HG03060 (cell line): ENCODE results near the gene IVL.

Source experiments
- ATAC-seq: cut with Tn5 transposase; IDR thresholded peaks from one replicate; pipeline ENCODE4 v1.9.1; 2021; ENCODE audit warnings: low read depth, moderate number of reproducible peaks; ENCODE audit not compliant: unreplicated experiment

IVL gene

DNA sequence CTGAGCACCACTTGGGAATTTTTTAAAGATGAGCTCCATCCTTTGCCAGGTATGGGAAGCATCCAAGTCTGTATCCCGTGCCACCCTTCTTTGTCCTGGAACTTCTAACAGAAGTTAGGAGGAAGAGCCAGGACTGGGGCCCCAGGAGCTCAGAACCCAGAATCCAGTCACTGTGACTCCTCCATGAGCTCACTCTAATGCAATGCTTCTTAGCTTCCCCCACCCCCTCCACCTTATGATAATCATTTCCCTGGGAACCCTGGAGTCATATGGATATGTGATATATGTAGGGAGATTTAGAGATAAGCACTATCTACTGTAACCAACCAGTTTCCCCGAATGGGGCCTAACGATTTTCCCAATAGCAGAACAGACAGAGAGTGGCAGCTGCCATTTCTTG lies 37.9 kb downstream of the IVL start:
- no peak for ATAC-seq

DNA sequence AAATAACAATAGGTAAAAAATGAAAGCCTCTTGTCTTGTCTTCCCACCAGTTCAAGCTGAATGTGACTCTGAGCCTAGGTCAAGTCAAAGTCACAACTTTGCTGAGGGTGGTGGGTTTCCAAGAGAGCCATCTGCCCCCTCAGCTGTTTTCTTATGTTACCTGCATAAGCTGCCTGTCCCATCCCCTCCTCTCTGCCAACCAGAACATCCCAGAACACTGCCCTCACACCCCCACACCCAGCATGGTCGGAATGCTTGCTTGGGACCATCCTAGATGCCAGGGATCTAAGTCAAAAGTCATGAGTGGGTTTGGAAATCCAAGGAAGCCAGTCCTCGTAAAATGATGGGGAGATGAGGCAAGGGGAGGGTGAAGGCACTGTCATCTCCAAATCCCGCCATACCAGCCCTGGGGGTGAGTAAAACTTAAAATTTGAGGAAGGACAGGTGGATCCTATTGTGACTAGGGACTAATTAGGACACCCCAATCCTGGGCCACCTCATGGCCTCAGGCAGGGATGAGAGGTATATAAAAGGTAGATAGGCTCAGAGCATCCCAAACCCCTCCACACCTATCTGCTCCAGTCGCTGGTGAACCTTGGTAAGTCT lies 38.4 kb downstream of the IVL start, which contains the start of gene SPRR5:
TSS of gene SPRR5 (plus strand) at position 556 of the 606 bp plus-strand sequence. CDS start 1,349 bp downstream, outside the sequence.
- no peak for ATAC-seq

GRCh38 chr1:152951711-152952110 lies 43.4 kb downstream of the IVL start:
- ATAC-seq: no peak

GRCh38 chr1:152953761-152954160 lies 45.4 kb downstream of the IVL start:
- no peak for ATAC-seq

DNA sequence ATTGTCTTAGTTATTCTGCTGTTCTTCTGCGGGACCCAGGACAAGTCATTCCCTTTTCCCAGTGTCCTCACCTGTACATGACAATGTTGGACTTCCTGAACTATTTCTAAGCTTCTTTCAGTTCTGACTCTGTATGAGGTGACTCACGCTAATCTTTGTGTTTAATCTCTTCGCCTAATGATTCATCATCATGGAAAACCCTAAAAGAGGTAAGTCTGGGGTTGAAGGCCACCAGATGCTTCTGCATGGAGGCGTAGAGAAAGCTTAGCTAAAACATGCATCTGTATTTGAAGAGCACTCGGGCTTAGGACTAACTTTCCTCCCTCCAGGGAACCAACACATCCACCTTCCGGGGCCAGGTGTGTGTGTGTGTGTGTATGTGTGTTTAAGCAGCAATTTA lies 46.1 kb downstream of the IVL start:
- ATAC-seq: no peak

- ATAC-seq: no peak
These were observed 49.2 kb downstream of the IVL start for GRCh38 chr1:152957561-152957960.

DNA sequence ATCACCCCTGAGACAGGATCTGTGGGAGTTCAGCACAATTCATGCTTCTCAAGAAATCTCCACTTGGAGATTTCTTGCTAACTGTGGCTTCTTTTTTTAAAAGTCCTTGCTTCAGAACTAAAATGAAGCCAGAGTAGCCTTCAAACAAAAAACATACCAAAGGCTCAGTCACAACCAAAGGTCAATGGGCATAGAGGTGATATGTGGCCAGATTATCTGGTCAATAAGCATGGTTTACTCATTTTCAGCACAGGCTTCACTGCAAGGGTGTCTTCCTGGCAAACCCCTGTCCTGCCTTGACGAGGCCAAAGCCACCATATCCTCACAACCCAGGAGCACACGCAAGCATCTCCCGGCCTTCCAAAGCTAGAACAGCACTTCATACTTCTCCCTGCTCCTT lies 50.9 kb downstream of the IVL start:
- no peak for ATAC-seq

- no peak for ATAC-seq
These were observed 51.6 kb downstream of the IVL start for GRCh38 chr1:152959801-152960451.

DNA sequence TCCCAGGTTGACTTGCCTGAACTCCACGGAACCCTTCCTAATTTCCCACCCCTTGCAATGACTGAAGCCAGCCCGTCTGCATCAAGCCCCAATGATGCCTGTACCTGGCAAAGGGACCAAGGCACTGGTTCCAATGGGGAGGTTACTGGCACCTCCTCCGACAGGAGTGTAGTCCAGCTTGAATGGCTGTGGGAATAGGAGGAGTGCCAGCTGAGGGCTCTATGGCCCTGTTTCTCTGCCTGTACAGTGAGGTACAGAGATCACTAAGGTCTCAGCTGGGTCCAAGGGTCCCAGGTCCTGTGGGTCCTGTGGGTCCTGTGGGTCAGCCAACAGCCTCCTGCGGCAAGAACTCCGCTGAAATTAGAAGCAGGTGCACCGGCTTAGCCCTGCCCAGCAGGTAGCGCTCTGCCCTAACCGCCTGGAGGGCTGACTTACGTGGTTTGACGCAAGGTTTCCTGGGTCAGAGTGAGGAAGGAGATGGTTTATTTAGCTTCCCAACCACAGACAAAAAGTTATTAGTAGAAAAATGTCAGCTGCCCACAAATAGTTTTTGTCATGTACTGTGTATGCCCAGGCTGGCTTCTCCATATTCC lies 52.2 kb downstream of the IVL start:
- no peak for ATAC-seq
